K562 (cell line): Measurements from ENCODE around the gene LY6G6F. TPM values are rescaled to one million over a fixed set of nuclear protein-coding genes. Genes with fewer than 3 reads are reported as not detected.

Experiments used
- AFF1 ChIP-seq, 2 experiments: fragments of 450-650 bp; IDR thresholded peaks; 2 replicates each; pipeline ENCODE4 v1.6.1; 2018; ENCODE audit warnings: mild to moderate bottlenecking in 2 of 2, low read depth in 1 of 2; ENCODE audit not compliant: partially characterized antibody in 2 of 2
- CREBBP ChIP-seq: IDR thresholded peaks from one replicate; pipeline ENCODE4 v1.6.1; 2012; ENCODE audit warnings: low read depth, mild to moderate bottlenecking, control low read depth, inconsistent platforms, low read length
- E2F6 ChIP-seq, 2 experiments: IDR thresholded peaks; 2 replicates each; pipeline ENCODE4 v1.6.1; 2011; ENCODE audit warnings: borderline replicate concordance in 1 of 2, control low read depth in 1 of 2, low read depth in 1 of 2, low read length in 1 of 2, mild to moderate bottlenecking in 1 of 2, mixed read lengths in 1 of 2, moderate library complexity in 1 of 2; ENCODE audit not compliant: insufficient read depth in 1 of 2, insufficient read length in 1 of 2, poor library complexity in 1 of 2, severe bottlenecking in 1 of 2; ENCODE audit errors: extremely low read depth in 1 of 2
- FOXA1 ChIP-seq: fragments of 450-650 bp; IDR thresholded peaks from 2 replicates; pipeline ENCODE4 v1.6.1; 2016; ENCODE audit warnings: mild to moderate bottlenecking, borderline replicate concordance
- KDM5B ChIP-seq: fragments of 200-600 bp; sonication (generic); IDR thresholded peaks from 2 replicates; pipeline ENCODE4 v1.6.1; 2012; ENCODE audit warnings: low read depth, mild to moderate bottlenecking, moderate library complexity, low read length, control low read depth, inconsistent platforms; ENCODE audit not compliant: insufficient replicate concordance
- MTF1 ChIP-seq: fragments of 250-450 bp; sonication (Bioruptor Pico); IDR thresholded peaks from 2 replicates; pipeline ENCODE4 v1.9.0; 2021; ENCODE audit warnings: moderate library complexity, mild to moderate bottlenecking, inconsistent platforms, borderline replicate concordance
- NUFIP1 ChIP-seq: fragments of 450-650 bp; IDR thresholded peaks from 2 replicates; pipeline ENCODE4 v1.6.1; 2018; ENCODE audit not compliant: partially characterized antibody
- PHTF2 ChIP-seq: fragments of 250-450 bp; sonication (Bioruptor Pico); IDR thresholded peaks from 2 replicates; pipeline ENCODE4 v1.5.0; 2021; ENCODE audit warnings: mild to moderate bottlenecking
- SFPQ ChIP-seq: fragments of 200-400 bp; formaldehyde crosslinking; IDR thresholded peaks from 2 replicates; pipeline ENCODE4 v1.6.1; 2017; ENCODE audit warnings: mild to moderate bottlenecking, low read depth, low read length, moderate library complexity
- TCF3 ChIP-seq: sonication (generic); formaldehyde crosslinking; IDR thresholded peaks from 2 replicates; pipeline ENCODE4 v1.4.0; 2020; ENCODE audit warnings: mild to moderate bottlenecking, missing genetic modification reagents
- UBTF ChIP-seq, 2 experiments: IDR thresholded peaks; 2 replicates each; pipeline ENCODE4 v1.6.1; 2012; ENCODE audit warnings: improper control_type of control experiment in 2 of 2, low read depth in 2 of 2, low read length in 2 of 2, borderline replicate concordance in 1 of 2
- ZNF174 ChIP-seq: fragments of 250-450 bp; sonication (Bioruptor Pico); IDR thresholded peaks from 2 replicates; pipeline ENCODE4 v1.4.0; 2020; ENCODE audit warnings: mild to moderate bottlenecking
- ZNF23 ChIP-seq: fragments of 250-450 bp; sonication (Bioruptor Pico); IDR thresholded peaks from 2 replicates; pipeline ENCODE4 v1.4.0; 2020; ENCODE audit warnings: mild to moderate bottlenecking
- ZNF655 ChIP-seq: fragments of 250-450 bp; sonication (Bioruptor Pico); IDR thresholded peaks from 2 replicates; pipeline ENCODE4 v1.5.0; 2021
- ZZZ3 ChIP-seq: fragments of 450-650 bp; IDR thresholded peaks from 2 replicates; pipeline ENCODE4 v1.6.1; 2016; ENCODE audit warnings: antibody characterized with exemption, mild to moderate bottlenecking, moderate library complexity
- polyA plus RNA-seq, 8 experiments: library from polyadenylated mRNA; depleted of rRNA in 4 of 8; stranded (reverse) in 5 of 8; unstranded in 3 of 8; fragments of >200 nt; fragmentation: Nextera tagmentation in 2 of 8; fragmentation: Illumina TruSeq in 1 of 8; extraction: Ambion mirVana in 2 of 8; extraction: Trizol in 1 of 8; gene quantifications; 2 replicates each; pipeline versions ENCODE4 v1.2.1 to v1.2.3, GENCODE V29; 2011 to 2014; ENCODE audit warnings: inconsistent platforms in 1 of 8, missing spikeins in 1 of 8
- total RNA-seq, 7 experiments: library from RNA; depleted of rRNA in 6 of 7; stranded (reverse); fragments of >200 nt in 6 of 7; fragmentation: Illumina TruSeq in 2 of 7; extraction: Trizol in 2 of 7; gene quantifications; 2 replicates each; pipeline versions ENCODE4 v1.2.1 to v1.2.3, GENCODE V29; 2011 to 2021; ENCODE audit warnings: low replicate concordance in 1 of 7

Gene LY6G6F
- total and polyA plus RNA-seq, 9 of the 15 experiments (the other 6 are each of a cell fraction or from before 2014, with no cell fraction given), result 0.14 to 0.50 (median 0.28) TPM; not detected in 2

- TF ChIP-seq UBTF (IDR thresholded peaks at IDR 0.05; ENCODE audit: borderline replicate concordance in 1 of 2, low read depth in 2 of 2, low read length in 2 of 2) (0 out of 4 replicates have a peak, but pooled peaks of 1 of the 2 experiments have one; percentile 50), E2F6 (IDR thresholded peaks at IDR 0.05; ENCODE audit: borderline replicate concordance in 1 of 2, extremely low read depth in 1 of 2, insufficient read depth in 1 of 2, insufficient read length in 1 of 2, low read depth in 1 of 2, low read length in 1 of 2, poor library complexity in 1 of 2, severe bottlenecking in 1 of 2) (no peak), CREBBP (no peak), ZNF655 (CRISPR knock-in tag) (no peak), SFPQ (no peak), ZZZ3 (no peak), NUFIP1 (no peak), PHTF2 (CRISPR knock-in tag) (no peak), AFF1 (IDR thresholded peaks at IDR 0.05; ENCODE audit: low read depth in 1 of 2, partially characterized antibody in 2 of 2) (peak; percentile 62 to 72), ZNF23 (CRISPR knock-in tag) (peak; percentile 10; the same call in 1 of the 2 replicates), ZNF174 (no peak), MTF1 (0 out of 2 replicates have a peak, but pooled peaks have one; percentile 34), FOXA1 (no peak), TCF3 (CRISPR knock-in tag) (0 out of 2 replicates have a peak, but pooled peaks have one; percentile 8), KDM5B (no peak)
Measured at GRCh38 chr6:31734821-31735406, 28.2 kb downstream of the LY6G6F start (continued).
